PC-3 (cell line): Measurements from ENCODE around the gene ATG7. TPM values are rescaled to one million over a fixed set of nuclear protein-coding genes. Genes with fewer than 3 reads are reported as not detected.

Experiments
- ATAC-seq: fragments of 200-7000 bp; cut with Tn5 transposase; 2 replicates; pipeline ENCODE4 v1.9.1; 2020; ENCODE audit warnings: mild to moderate bottlenecking, moderate library complexity
- BruUV-seq: library from RNA; stranded (reverse); fragments of 400-500 nt; replicated peaks from 2 replicates; lab custom pipeline; 2021; lab: Mats Ljungman, UMichigan
- CTCF ChIA-PET: fragments of 300-600 bp; sonication (Branson Sonifier 250); formaldehyde crosslinking; loops from one replicate; lab custom pipeline; 2022; ENCODE audit warnings: antibody characterized with exemption; lab: Charles Lee
- POLR2A ChIA-PET: fragments of 300-600 bp; sonication (Branson Sonifier 250); formaldehyde crosslinking; loops from one replicate; lab custom pipeline; 2022; ENCODE audit warnings: antibody characterized with exemption; ENCODE audit not compliant: unreplicated experiment; lab: Charles Lee
- DNase-seq: peaks from one replicate; pipeline ENCODE4 v3.0.0-alpha.2; 2015
- H2AFZ ChIP-seq: fragments of 300-600 bp; sonication (generic); 2 replicates; pipeline ENCODE4 v1.6.0; 2016; ENCODE audit warnings: antibody characterized with exemption, low read length
- H3F3A ChIP-seq: fragments of 300-600 bp; sonication (generic); one replicate; pipeline ENCODE4 v1.6.0; 2017; ENCODE audit warnings: antibody characterized with exemption, low read length, control low read depth, mild to moderate bottlenecking; ENCODE audit not compliant: unreplicated experiment
- H3K27ac ChIP-seq: fragments of 300-600 bp; sonication (generic); 2 replicates; pipeline ENCODE4 v1.5.1; 2016; ENCODE audit warnings: mild to moderate bottlenecking, low read length
- H3K27me3 ChIP-seq: fragments of 300-600 bp; sonication (generic); 2 replicates; pipeline ENCODE4 v1.6.1; 2016; ENCODE audit warnings: low read length, mixed read lengths
- H3K36me3 ChIP-seq: fragments of 300-600 bp; sonication (generic); 2 replicates; pipeline ENCODE4 v1.6.1; 2016; ENCODE audit warnings: low read depth, mixed run types, low read length, mixed read lengths
- H3K4me1 ChIP-seq: fragments of 300-600 bp; sonication (generic); 2 replicates; pipeline ENCODE4 v1.5.1; 2016; ENCODE audit warnings: low read length; ENCODE audit not compliant: insufficient read depth
- H3K4me2 ChIP-seq: fragments of 300-600 bp; sonication (generic); 2 replicates; pipeline ENCODE4 v1.6.0; 2016; ENCODE audit warnings: low read length
- H3K4me3 ChIP-seq: fragments of 300-600 bp; sonication (generic); 2 replicates; pipeline ENCODE4 v1.5.1; 2016; ENCODE audit warnings: mild to moderate bottlenecking, low read length, mixed read lengths
- H3K79me2 ChIP-seq: fragments of 300-600 bp; sonication (generic); 2 replicates; pipeline ENCODE4 v1.6.1; 2017; ENCODE audit warnings: low read length, mixed read lengths
- H3K9ac ChIP-seq: fragments of 300-600 bp; sonication (generic); 2 replicates; pipeline ENCODE4 v1.6.0; 2016; ENCODE audit warnings: mild to moderate bottlenecking, low read length
- H3K9me2 ChIP-seq: fragments of 300-600 bp; sonication (generic); replicated peaks from 2 replicates; pipeline ENCODE4 v1.6.1; 2016; ENCODE audit warnings: mixed run types, low read length, mixed read lengths
- H3K9me3 ChIP-seq: fragments of 300-600 bp; sonication (generic); 2 replicates; pipeline ENCODE4 v1.6.1; 2016; ENCODE audit warnings: low read length, mixed read lengths
- H4K20me1 ChIP-seq: fragments of 300-600 bp; sonication (generic); 2 replicates; pipeline ENCODE4 v1.6.1; 2016; ENCODE audit warnings: low read length, mixed read lengths
- EZH2 ChIP-seq: fragments of 300-600 bp; sonication (generic); IDR thresholded peaks from one replicate; pipeline ENCODE4 v1.6.1; 2017; ENCODE audit warnings: antibody characterized with exemption, mild to moderate bottlenecking, low read length; ENCODE audit not compliant: unreplicated experiment
- EZH2phosphoT487 ChIP-seq: fragments of 300-600 bp; sonication (generic); IDR thresholded peaks from 2 replicates; pipeline ENCODE4 v1.6.1; 2018; ENCODE audit warnings: mild to moderate bottlenecking, antibody characterized with exemption, low read length, borderline replicate concordance
- intact Hi-C: fragments of 100-400 bp; cut with micrococcal nuclease; formaldehyde crosslinking; loops from 2 replicates; pipeline ENCODE4 v1.9.0; 2023
- total RNA-seq: library from RNA; depleted of rRNA; stranded (reverse); fragments of >200 nt; gene quantifications from 2 replicates; pipeline ENCODE4 v1.2.3, GENCODE V29; 2014
- TF ChIP-seq, protein P1 (sequence below): fragments of 300-600 bp; sonication (generic); conservative IDR thresholded peaks from 2 replicates; pipeline ENCODE4 v1.5.1; 2017; ENCODE audit warnings: antibody characterized with exemption, low read depth, mild to moderate bottlenecking, low read length

Gene ATG7
- total RNA-seq, 1 experiment from 2014 or later, result 36.5 TPM

GRCh38 chr3:11558918-11559815 is 287.0 kb downstream of the ATG7 start:
- CTCF ChIA-PET, result no interaction called here
- ATAC-seq, result no peak
- intact Hi-C loops, result no loop called here
- H3K79me2 ChIP-seq, result peaks cover 18% of the 10 kb centered on the region; the same call in 1 of the 2 replicates
- H3K4me3 ChIP-seq, result no peak overlapping the region
- H3K9ac ChIP-seq, result no peak overlapping the region
- TF ChIP-seq EZH2, result no peak
- no peak for TF ChIP-seq EZH2phosphoT487
- TF ChIP-seq, protein P1, sequence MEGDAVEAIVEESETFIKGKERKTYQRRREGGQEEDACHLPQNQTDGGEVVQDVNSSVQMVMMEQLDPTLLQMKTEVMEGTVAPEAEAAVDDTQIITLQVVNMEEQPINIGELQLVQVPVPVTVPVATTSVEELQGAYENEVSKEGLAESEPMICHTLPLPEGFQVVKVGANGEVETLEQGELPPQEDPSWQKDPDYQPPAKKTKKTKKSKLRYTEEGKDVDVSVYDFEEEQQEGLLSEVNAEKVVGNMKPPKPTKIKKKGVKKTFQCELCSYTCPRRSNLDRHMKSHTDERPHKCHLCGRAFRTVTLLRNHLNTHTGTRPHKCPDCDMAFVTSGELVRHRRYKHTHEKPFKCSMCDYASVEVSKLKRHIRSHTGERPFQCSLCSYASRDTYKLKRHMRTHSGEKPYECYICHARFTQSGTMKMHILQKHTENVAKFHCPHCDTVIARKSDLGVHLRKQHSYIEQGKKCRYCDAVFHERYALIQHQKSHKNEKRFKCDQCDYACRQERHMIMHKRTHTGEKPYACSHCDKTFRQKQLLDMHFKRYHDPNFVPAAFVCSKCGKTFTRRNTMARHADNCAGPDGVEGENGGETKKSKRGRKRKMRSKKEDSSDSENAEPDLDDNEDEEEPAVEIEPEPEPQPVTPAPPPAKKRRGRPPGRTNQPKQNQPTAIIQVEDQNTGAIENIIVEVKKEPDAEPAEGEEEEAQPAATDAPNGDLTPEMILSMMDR, result no peak
- DNase-seq, result no peak
- H3K9me2 ChIP-seq, result no peaks in the 10 kb centered on the region
- no peaks in the 10 kb centered on the region; the same call in 1 of the 2 replicates for H4K20me1 ChIP-seq
- peaks cover 18% of the 10 kb centered on the region; the same call in 1 of the 2 replicates for H3K36me3 ChIP-seq
- no peaks in the 10 kb centered on the region for H3K27me3 ChIP-seq
- no TSS peak for BruUV-seq
- no peaks in the 10 kb centered on the region for H3K4me1 ChIP-seq
- no peak overlapping the region for H3K4me2 ChIP-seq
- H3F3A ChIP-seq, result no peaks in the 10 kb centered on the region
- no peak overlapping the region for H2AFZ ChIP-seq
- H3K27ac ChIP-seq, result no peak overlapping the region
- POLR2A ChIA-PET, result no interaction called here
- H3K9me3 ChIP-seq, result no peaks in the 10 kb centered on the region

DNA sequence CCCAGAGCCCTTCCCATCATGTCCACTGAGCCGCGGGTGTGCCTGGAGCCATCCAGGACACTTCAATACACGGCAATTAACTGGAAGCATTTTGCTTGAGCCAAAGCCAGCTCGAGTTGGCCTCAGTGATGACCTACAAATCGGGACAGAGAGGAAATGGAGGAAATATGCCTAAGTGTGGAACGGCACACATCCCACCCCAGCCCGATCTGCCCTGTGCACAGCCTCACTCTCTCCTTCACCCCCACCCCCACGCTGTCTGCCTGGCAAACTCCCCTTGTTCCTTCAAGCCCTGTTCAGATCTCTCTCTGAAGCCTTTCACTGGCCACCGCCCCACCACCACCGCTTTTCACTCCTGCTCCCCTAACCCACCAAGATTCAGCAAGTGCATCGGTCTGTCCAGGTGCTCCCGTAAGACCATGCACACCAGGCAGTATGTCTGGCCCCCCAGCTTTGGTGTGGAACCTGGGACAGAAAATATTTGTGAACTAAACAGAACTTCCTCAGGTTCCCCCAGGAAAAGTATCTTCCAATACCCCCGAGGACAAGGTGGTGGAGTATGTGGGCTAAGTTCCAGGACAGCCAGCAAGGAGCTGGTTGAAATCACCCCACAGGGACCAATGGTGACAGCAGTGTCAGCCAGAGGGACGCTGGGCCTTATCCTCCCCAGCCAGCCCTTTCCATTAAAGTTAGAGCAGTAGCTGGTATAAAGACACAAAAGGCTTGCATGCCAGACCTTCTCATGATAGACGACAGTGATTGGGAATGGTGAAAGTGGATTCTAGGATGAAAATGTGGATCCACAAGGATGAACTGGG is 287.8 kb downstream of the ATG7 start:
- CTCF ChIA-PET, result no interaction called here
- no peak overlapping the region for H3K4me3 ChIP-seq
- no peaks in the 10 kb centered on the region for H3K27me3 ChIP-seq
- POLR2A ChIA-PET, result no interaction called here
- no peak for ATAC-seq
- H3K27ac ChIP-seq, result no peak overlapping the region
- no peaks in the 10 kb centered on the region; the same call in 1 of the 2 replicates for H4K20me1 ChIP-seq
- H3F3A ChIP-seq, result no peaks in the 10 kb centered on the region
- H3K4me1 ChIP-seq, result no peaks in the 10 kb centered on the region
- TF ChIP-seq EZH2phosphoT487 (no peak), EZH2 (no peak)
- TF ChIP-seq, protein P1, result no peak
- H3K4me2 ChIP-seq, result no peak overlapping the region
- no peak overlapping the region for H3K9ac ChIP-seq
- no peak for DNase-seq
- H3K9me2 ChIP-seq, result no peaks in the 10 kb centered on the region
- no peaks in the 10 kb centered on the region for H3K9me3 ChIP-seq
- BruUV-seq, result TSS peak; percentile 5
- intact Hi-C loops, result no loop called here
- H3K36me3 ChIP-seq, result peaks cover 16% of the 10 kb centered on the region; the same call in 1 of the 2 replicates
- peaks cover 23% of the 10 kb centered on the region; the same call in 1 of the 2 replicates for H3K79me2 ChIP-seq
- H2AFZ ChIP-seq, result no peak overlapping the region
